IMR-90 (cell line): ENCODE data around the gene BRWD1.

Experiments
- FOS ChIP-seq: fragments of 150-350 bp; IDR thresholded peaks from 2 replicates; pipeline ENCODE4 v1.6.1; 2016; ENCODE audit warnings: low read depth, low read length
- MXI1 ChIP-seq: IDR thresholded peaks from 2 replicates; pipeline ENCODE4 v1.6.1; 2012; ENCODE audit warnings: low read depth, mild to moderate bottlenecking, low read length, moderate library complexity, borderline replicate concordance
- TF ChIP-seq, protein P1 (sequence below): fragments of 150-350 bp; IDR thresholded peaks from 2 replicates; pipeline ENCODE4 v1.6.1; 2017; ENCODE audit warnings: mild to moderate bottlenecking, antibody characterized with exemption, low read length, low read depth
- TF ChIP-seq, protein P2 (sequence below): conservative IDR thresholded peaks from 2 replicates; pipeline ENCODE4 v1.5.1; 2012; ENCODE audit warnings: mild to moderate bottlenecking, low read depth, low read length, improper control_type of control experiment

- TF ChIP-seq, protein P1, sequence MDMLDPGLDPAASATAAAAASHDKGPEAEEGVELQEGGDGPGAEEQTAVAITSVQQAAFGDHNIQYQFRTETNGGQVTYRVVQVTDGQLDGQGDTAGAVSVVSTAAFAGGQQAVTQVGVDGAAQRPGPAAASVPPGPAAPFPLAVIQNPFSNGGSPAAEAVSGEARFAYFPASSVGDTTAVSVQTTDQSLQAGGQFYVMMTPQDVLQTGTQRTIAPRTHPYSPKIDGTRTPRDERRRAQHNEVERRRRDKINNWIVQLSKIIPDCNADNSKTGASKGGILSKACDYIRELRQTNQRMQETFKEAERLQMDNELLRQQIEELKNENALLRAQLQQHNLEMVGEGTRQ, result no peak
- TF ChIP-seq, protein P2, sequence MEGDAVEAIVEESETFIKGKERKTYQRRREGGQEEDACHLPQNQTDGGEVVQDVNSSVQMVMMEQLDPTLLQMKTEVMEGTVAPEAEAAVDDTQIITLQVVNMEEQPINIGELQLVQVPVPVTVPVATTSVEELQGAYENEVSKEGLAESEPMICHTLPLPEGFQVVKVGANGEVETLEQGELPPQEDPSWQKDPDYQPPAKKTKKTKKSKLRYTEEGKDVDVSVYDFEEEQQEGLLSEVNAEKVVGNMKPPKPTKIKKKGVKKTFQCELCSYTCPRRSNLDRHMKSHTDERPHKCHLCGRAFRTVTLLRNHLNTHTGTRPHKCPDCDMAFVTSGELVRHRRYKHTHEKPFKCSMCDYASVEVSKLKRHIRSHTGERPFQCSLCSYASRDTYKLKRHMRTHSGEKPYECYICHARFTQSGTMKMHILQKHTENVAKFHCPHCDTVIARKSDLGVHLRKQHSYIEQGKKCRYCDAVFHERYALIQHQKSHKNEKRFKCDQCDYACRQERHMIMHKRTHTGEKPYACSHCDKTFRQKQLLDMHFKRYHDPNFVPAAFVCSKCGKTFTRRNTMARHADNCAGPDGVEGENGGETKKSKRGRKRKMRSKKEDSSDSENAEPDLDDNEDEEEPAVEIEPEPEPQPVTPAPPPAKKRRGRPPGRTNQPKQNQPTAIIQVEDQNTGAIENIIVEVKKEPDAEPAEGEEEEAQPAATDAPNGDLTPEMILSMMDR, result no peak
- TF ChIP-seq MXI1 (no peak), FOS (no peak)
These were observed 27.3 kb upstream of the BRWD1 start for GRCh38 chr21:39340687-39341086.
